ENCODE results near the gene DOLPP1.

Gene DOLPP1

GRCh38 chr9:129131300-129132145, 50.6 kb downstream of the DOLPP1 start:
- Histone ChIP-seq H3K27me3 (ENCODE audit: insufficient read depth, poor library complexity, severe bottlenecking) (no peaks in the 10 kb centered on the region), H3K4me1 (ENCODE audit: insufficient read depth, poor library complexity, severe bottlenecking) (no peaks in the 10 kb centered on the region), H3K9me3 (ENCODE audit: severe bottlenecking) (no peaks in the 10 kb centered on the region), H3K4me3 (ENCODE audit: severe bottlenecking) (no peak overlapping the region), H3K36me3 (ENCODE audit: low read depth) (peaks cover 67% of the 10 kb centered on the region), H3K27ac (ENCODE audit: poor library complexity, severe bottlenecking) (no peak overlapping the region)
- DNase-seq (ENCODE audit: low spot score) (no peak), ATAC-seq (ENCODE audit: low read depth) (peak; percentile 90)
- TF ChIP-seq, protein P1, sequence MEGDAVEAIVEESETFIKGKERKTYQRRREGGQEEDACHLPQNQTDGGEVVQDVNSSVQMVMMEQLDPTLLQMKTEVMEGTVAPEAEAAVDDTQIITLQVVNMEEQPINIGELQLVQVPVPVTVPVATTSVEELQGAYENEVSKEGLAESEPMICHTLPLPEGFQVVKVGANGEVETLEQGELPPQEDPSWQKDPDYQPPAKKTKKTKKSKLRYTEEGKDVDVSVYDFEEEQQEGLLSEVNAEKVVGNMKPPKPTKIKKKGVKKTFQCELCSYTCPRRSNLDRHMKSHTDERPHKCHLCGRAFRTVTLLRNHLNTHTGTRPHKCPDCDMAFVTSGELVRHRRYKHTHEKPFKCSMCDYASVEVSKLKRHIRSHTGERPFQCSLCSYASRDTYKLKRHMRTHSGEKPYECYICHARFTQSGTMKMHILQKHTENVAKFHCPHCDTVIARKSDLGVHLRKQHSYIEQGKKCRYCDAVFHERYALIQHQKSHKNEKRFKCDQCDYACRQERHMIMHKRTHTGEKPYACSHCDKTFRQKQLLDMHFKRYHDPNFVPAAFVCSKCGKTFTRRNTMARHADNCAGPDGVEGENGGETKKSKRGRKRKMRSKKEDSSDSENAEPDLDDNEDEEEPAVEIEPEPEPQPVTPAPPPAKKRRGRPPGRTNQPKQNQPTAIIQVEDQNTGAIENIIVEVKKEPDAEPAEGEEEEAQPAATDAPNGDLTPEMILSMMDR (IDR thresholded peaks at IDR 0.05; ENCODE audit: poor library complexity, severe bottlenecking), result peak; percentile 95

GRCh38 chr9:129133082-129133481, 52.2 kb downstream of the DOLPP1 start:
- ATAC-seq (ENCODE audit: low read depth), result no peak
- Histone ChIP-seq H3K36me3 (ENCODE audit: low read depth) (peaks cover 61% of the 10 kb centered on the region), H3K4me1 (ENCODE audit: insufficient read depth, poor library complexity, severe bottlenecking) (no peaks in the 10 kb centered on the region), H3K27me3 (ENCODE audit: insufficient read depth, poor library complexity, severe bottlenecking) (no peaks in the 10 kb centered on the region), H3K27ac (ENCODE audit: poor library complexity, severe bottlenecking) (no peak overlapping the region), H3K4me3 (ENCODE audit: severe bottlenecking) (no peak overlapping the region), H3K9me3 (ENCODE audit: severe bottlenecking) (no peaks in the 10 kb centered on the region)
- DNase-seq (ENCODE audit: low spot score), result no peak
- TF ChIP-seq, protein P1 (IDR thresholded peaks at IDR 0.05; ENCODE audit: poor library complexity, severe bottlenecking), result no peak

- Histone ChIP-seq H3K36me3 (ENCODE audit: low read depth) (peaks cover 60% of the 10 kb centered on the region), H3K4me3 (ENCODE audit: severe bottlenecking) (no peak overlapping the region), H3K27ac (ENCODE audit: poor library complexity, severe bottlenecking) (no peak overlapping the region), H3K9me3 (ENCODE audit: severe bottlenecking) (no peaks in the 10 kb centered on the region), H3K27me3 (ENCODE audit: insufficient read depth, poor library complexity, severe bottlenecking) (no peaks in the 10 kb centered on the region), H3K4me1 (ENCODE audit: insufficient read depth, poor library complexity, severe bottlenecking) (peaks cover 14% of the 10 kb centered on the region)
- DNase-seq (ENCODE audit: low spot score), result no peak
- TF ChIP-seq, protein P1 (IDR thresholded peaks at IDR 0.05; ENCODE audit: poor library complexity, severe bottlenecking), result no peak
- no peak for ATAC-seq (ENCODE audit: low read depth)
These were observed 54.6 kb downstream of the DOLPP1 start for GRCh38 chr9:129135476-129135875.

DNA sequence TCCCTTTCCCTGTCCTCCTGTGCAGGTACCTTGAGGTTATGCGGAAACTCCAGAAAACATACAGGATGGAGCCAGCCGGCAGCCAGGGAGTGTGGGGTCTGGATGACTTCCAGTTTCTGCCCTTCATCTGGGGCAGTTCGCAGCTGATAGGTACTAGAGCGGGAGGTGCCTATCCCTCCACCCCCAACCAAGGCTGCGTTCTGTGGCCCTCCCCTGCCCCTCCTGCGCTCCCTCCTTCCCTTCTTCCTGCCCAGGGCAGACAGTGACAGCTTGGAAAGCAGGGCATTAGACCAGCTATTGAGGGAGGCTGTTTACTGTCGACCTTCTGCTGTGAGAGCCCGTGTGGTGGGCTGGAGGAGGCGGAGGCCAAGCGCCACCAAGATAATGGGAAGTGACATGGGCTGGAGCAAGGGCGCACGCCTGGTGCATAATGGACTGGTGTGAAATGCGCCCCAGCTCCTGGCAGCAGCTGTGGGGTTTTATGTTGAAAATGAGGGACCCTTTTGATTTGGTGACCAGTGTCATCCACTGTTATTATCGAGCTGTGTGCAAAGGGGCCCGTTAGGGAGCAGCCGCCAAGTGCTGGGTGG, 55.6 kb downstream of the DOLPP1 start:
- Histone ChIP-seq H3K4me3 (ENCODE audit: severe bottlenecking) (no peak overlapping the region), H3K27ac (ENCODE audit: poor library complexity, severe bottlenecking) (no peak overlapping the region), H3K36me3 (ENCODE audit: low read depth) (peaks cover 49% of the 10 kb centered on the region), H3K9me3 (ENCODE audit: severe bottlenecking) (no peaks in the 10 kb centered on the region), H3K4me1 (ENCODE audit: insufficient read depth, poor library complexity, severe bottlenecking) (peaks cover 23% of the 10 kb centered on the region), H3K27me3 (ENCODE audit: insufficient read depth, poor library complexity, severe bottlenecking) (no peaks in the 10 kb centered on the region)
- DNase-seq (ENCODE audit: low spot score), result no peak
- ATAC-seq (ENCODE audit: low read depth), result no peak
- TF ChIP-seq, protein P1 (IDR thresholded peaks at IDR 0.05; ENCODE audit: poor library complexity, severe bottlenecking), result no peak
